ENCODE measurements around the gene CDH4.

Gene CDH4

GRCh38 chr20:61614706-61615100 is 362.6 kb downstream of the CDH4 start:
- DNase-seq: no peak

GRCh38 chr20:61615806-61616205 is 363.7 kb downstream of the CDH4 start:
- DNase-seq: no peak

GRCh38 chr20:61619751-61620150 is 367.7 kb downstream of the CDH4 start:
- no peak for DNase-seq

GRCh38 chr20:61620174-61620573 is 368.1 kb downstream of the CDH4 start:
- DNase-seq: no peak

- DNase-seq: no peak
Observed at GRCh38 chr20:61621035-61621730, 369.1 kb downstream of the CDH4 start.

- DNase-seq: no peak
Observed at GRCh38 chr20:61621852-61622251, 369.8 kb downstream of the CDH4 start.

GRCh38 chr20:61623451-61623850 is 371.4 kb downstream of the CDH4 start:
- DNase-seq: no peak

GRCh38 chr20:61625246-61625645 is 373.2 kb downstream of the CDH4 start:
- no peak for DNase-seq

GRCh38 chr20:61626412-61626811 is 374.4 kb downstream of the CDH4 start:
- no peak for DNase-seq

GRCh38 chr20:61627791-61628415 is 375.8 kb downstream of the CDH4 start:
- DNase-seq: no peak

GRCh38 chr20:61628480-61628879 is 376.4 kb downstream of the CDH4 start:
- DNase-seq: no peak

- no peak for DNase-seq
Observed at GRCh38 chr20:61628901-61629601, 377.0 kb downstream of the CDH4 start.

- DNase-seq: no peak
Observed at GRCh38 chr20:61629602-61630390, 377.7 kb downstream of the CDH4 start.

- DNase-seq: no peak
Observed at GRCh38 chr20:61630391-61630650, 378.3 kb downstream of the CDH4 start.

GRCh38 chr20:61630816-61631215 is 378.8 kb downstream of the CDH4 start:
- DNase-seq: no peak

GRCh38 chr20:61631751-61632150 is 379.7 kb downstream of the CDH4 start:
- no peak for DNase-seq

GRCh38 chr20:61633004-61633403 is 380.9 kb downstream of the CDH4 start:
- no peak for DNase-seq

GRCh38 chr20:61634376-61635145 is 382.5 kb downstream of the CDH4 start:
- no peak for DNase-seq

GRCh38 chr20:61635721-61636455 is 383.8 kb downstream of the CDH4 start:
- DNase-seq: no peak

GRCh38 chr20:61636531-61637116 is 384.6 kb downstream of the CDH4 start:
- no peak for DNase-seq

- DNase-seq: no peak
Observed at GRCh38 chr20:61638802-61639585, 386.9 kb downstream of the CDH4 start.
